Stimulated activated CD4-positive, alpha-beta T cell treated with anti-CD3 and anti-CD28 coated beads, Interleukin-4, amount 100 ng/mL, for 24 hours (primary cell): ENCODE results near the gene CD46.

Experiments
- DNase-seq: peaks from one replicate; pipeline ENCODE4 v3.0.0-alpha.2; 2020

Gene CD46

GRCh38 chr1:207817778-207818751 lies 66.2 kb downstream of the CD46 start:
- no peak for DNase-seq

GRCh38 chr1:207818971-207819451 lies 67.2 kb downstream of the CD46 start:
- no peak for DNase-seq

- no peak for DNase-seq
Observed at GRCh38 chr1:207820568-207821463, 69.0 kb downstream of the CD46 start.

- DNase-seq, result no peak
Observed at GRCh38 chr1:207821464-207822045, 69.7 kb downstream of the CD46 start.

- no peak for DNase-seq
Observed at GRCh38 chr1:207822124-207822601, 70.3 kb downstream of the CD46 start.

- peak; percentile 76 for DNase-seq
Observed at GRCh38 chr1:207822602-207823451, 71.0 kb downstream of the CD46 start.

GRCh38 chr1:207823531-207823879 lies 71.7 kb downstream of the CD46 start:
- DNase-seq, result no peak

GRCh38 chr1:207823880-207824566 lies 72.2 kb downstream of the CD46 start:
- peak; percentile 84 for DNase-seq

GRCh38 chr1:207824691-207825408 lies 73.0 kb downstream of the CD46 start:
- peak; percentile 18 for DNase-seq

- DNase-seq, result no peak
Observed at GRCh38 chr1:207825409-207825695, 73.5 kb downstream of the CD46 start.

- DNase-seq, result peak; percentile 91
Observed at GRCh38 chr1:207825719-207826556, 74.1 kb downstream of the CD46 start.

- DNase-seq, result no peak
Observed at GRCh38 chr1:207826557-207827487, 75.0 kb downstream of the CD46 start.

GRCh38 chr1:207827488-207827830 lies 75.6 kb downstream of the CD46 start:
- no peak for DNase-seq

GRCh38 chr1:207828046-207828445 lies 76.2 kb downstream of the CD46 start:
- no peak for DNase-seq

GRCh38 chr1:207828485-207829158 lies 76.8 kb downstream of the CD46 start:
- peak; percentile 75 for DNase-seq

GRCh38 chr1:207829576-207829975 lies 77.7 kb downstream of the CD46 start:
- no peak for DNase-seq

GRCh38 chr1:207830788-207831187 lies 78.9 kb downstream of the CD46 start:
- DNase-seq, result no peak
